Stomach (tissue), 4 donors: ENCODE results near the gene DNAH14.
"Not testable (repeated sequence)": the region's sequence is repeated elsewhere in the genome, so short reads cannot be mapped to it uniquely, and the experiment has no call there.

ENCODE experiments used
- CTCF ChIP-seq, 7 experiments: fragments of 450-650 bp in 4 of 7; fragments of 200-600 bp in 3 of 7; sonication (generic) in 3 of 7; IDR thresholded peaks; one replicate each; pipeline ENCODE4 v1.5.1; 2016 to 2019; ENCODE audit warnings: antibody characterized with exemption in 7 of 7, control low read depth in 2 of 7, mild to moderate bottlenecking in 1 of 7
- EP300 ChIP-seq: sonication (generic); formaldehyde crosslinking; IDR thresholded peaks from one replicate; pipeline ENCODE4 v1.6.1; 2017; ENCODE audit warnings: antibody characterized with exemption
- POLR2A ChIP-seq, 4 donors: fragments of 450-650 bp; IDR thresholded peaks; one replicate each; pipeline ENCODE4 v1.6.1; 2016; ENCODE audit warnings: antibody characterized with exemption in 4 of 4, control low read depth in 2 of 4, mild to moderate bottlenecking in 1 of 4, moderate library complexity in 1 of 4

GRCh38 chr1:225229429-225229828, 300.0 kb downstream of the DNAH14 start:
- TF ChIP-seq CTCF (IDR thresholded peaks at IDR 0.05); EP300; POLR2A (IDR thresholded peaks at IDR 0.05): not testable (repeated sequence)
